CD14-positive monocyte (primary cell): Measurements from ENCODE around the gene TRIM41. TPM values are rescaled to one million over a fixed set of nuclear protein-coding genes. Genes with fewer than 3 reads are reported as not detected.

Source experiments
- DNase-seq, 3 donors: peaks; one replicate each; pipeline ENCODE4 v3.0.0-alpha.2; 2011 to 2022
- H2AFZ ChIP-seq: 2 replicates; pipeline ENCODE4 v1.6.0; 2012; ENCODE audit warnings: mild to moderate bottlenecking, low read depth, low read length, inconsistent platforms; ENCODE audit not compliant: insufficient read depth, poor library complexity, severe bottlenecking
- H3K27ac ChIP-seq, 2 donors: 1 replicate in 1 of 2; 2 replicates in 1 of 2; pipeline ENCODE4 v1.5.1; 2012 to 2013; ENCODE audit warnings: low read length in 2 of 2, control low read depth in 1 of 2, inconsistent platforms in 1 of 2, low read depth in 1 of 2, mild to moderate bottlenecking in 1 of 2
- H3K27me3 ChIP-seq, 2 donors: one replicate each; pipeline versions ENCODE4 v1.6.0 to v1.6.1; 2011 to 2013; ENCODE audit warnings: low read length in 2 of 2; ENCODE audit not compliant: control insufficient read depth in 2 of 2, insufficient read depth in 2 of 2
- H3K36me3 ChIP-seq, 2 donors: replicated peaks in 1 of 2; 1 replicate in 1 of 2; 2 replicates in 1 of 2; pipeline versions ENCODE4 v1.5.1 to v1.6.1; 2012 to 2013; ENCODE audit warnings: low read length in 2 of 2, control low read depth in 1 of 2, inconsistent platforms in 1 of 2, mild to moderate bottlenecking in 1 of 2; ENCODE audit not compliant: insufficient read depth in 2 of 2, control insufficient read depth in 1 of 2
- H3K4me1 ChIP-seq, 2 donors: 1 replicate in 1 of 2; 2 replicates in 1 of 2; pipeline versions ENCODE4 v1.5.1 to v1.6.1; 2012 to 2013; ENCODE audit warnings: low read length in 2 of 2, control low read depth in 1 of 2, inconsistent platforms in 1 of 2, mild to moderate bottlenecking in 1 of 2, moderate library complexity in 1 of 2; ENCODE audit not compliant: insufficient read depth in 2 of 2, control insufficient read depth in 1 of 2
- H3K4me2 ChIP-seq: replicated peaks from 2 replicates; pipeline ENCODE3; 2012; ENCODE audit warnings: low read length, moderate library complexity, mild to moderate bottlenecking; ENCODE audit not compliant: poor library complexity, severe bottlenecking; ENCODE audit errors: extremely low read depth
- H3K4me3 ChIP-seq, 3 experiments: fragments of 200-600 bp in 1 of 3; sonication (generic) in 1 of 3; replicated peaks in 1 of 3; 1 replicate in 2 of 3; 2 replicates in 1 of 3; pipeline ENCODE4 v1.5.1; 2011 to 2013; ENCODE audit warnings: low read length in 3 of 3, mild to moderate bottlenecking in 3 of 3, control low read depth in 2 of 3, low read depth in 2 of 3, inconsistent platforms in 1 of 3, moderate library complexity in 1 of 3
- H3K79me2 ChIP-seq: 2 replicates; pipeline ENCODE4 v1.6.0; 2012; ENCODE audit warnings: mild to moderate bottlenecking, control low read depth, inconsistent platforms, low read length, moderate library complexity; ENCODE audit not compliant: insufficient read depth
- H3K9ac ChIP-seq: 2 replicates; pipeline ENCODE4 v1.6.0; 2017; ENCODE audit warnings: low read length, mild to moderate bottlenecking; ENCODE audit not compliant: insufficient read depth, poor library complexity, severe bottlenecking
- H3K9me3 ChIP-seq, 2 donors: replicated peaks in 1 of 2; 1 replicate in 1 of 2; 2 replicates in 1 of 2; pipeline versions ENCODE4 v1.5.1 to v1.6.1; 2012 to 2013; ENCODE audit warnings: low read length in 2 of 2, control low read depth in 1 of 2; ENCODE audit not compliant: control insufficient read depth in 1 of 2, insufficient read depth in 1 of 2
- H4K20me1 ChIP-seq: 2 replicates; pipeline ENCODE4 v1.6.0; 2012; ENCODE audit warnings: mild to moderate bottlenecking, low read length, control low read depth, moderate library complexity; ENCODE audit not compliant: insufficient read depth
- H3K27ac Mint-ChIP-seq, 7 donors: one replicate each; pipeline ENCODE4 v1.8.0; 2020; ENCODE audit warnings: mild to moderate bottlenecking in 7 of 7, mixed read lengths in 7 of 7, moderate library complexity in 6 of 7, inconsistent platforms in 2 of 7
- H3K27me3 Mint-ChIP-seq, 3 donors: one replicate each; pipeline ENCODE4 v1.8.0; 2021 to 2022; ENCODE audit warnings: low read depth in 3 of 3, mild to moderate bottlenecking in 3 of 3, mixed read lengths in 3 of 3, moderate library complexity in 3 of 3, inconsistent platforms in 1 of 3
- H3K36me3 Mint-ChIP-seq, 2 donors: one replicate each; pipeline ENCODE4 v1.8.0; 2020; ENCODE audit warnings: mixed read lengths in 2 of 2, inconsistent platforms in 1 of 2, mild to moderate bottlenecking in 1 of 2
- H3K4me1 Mint-ChIP-seq: one replicate; pipeline ENCODE4 v1.8.0; 2020; ENCODE audit warnings: mild to moderate bottlenecking, mixed read lengths
- H3K4me3 Mint-ChIP-seq, 2 donors: one replicate each; pipeline ENCODE4 v1.8.0; 2020; ENCODE audit warnings: mild to moderate bottlenecking in 2 of 2, mixed read lengths in 2 of 2, moderate library complexity in 1 of 2
- H3K9me3 Mint-ChIP-seq, 7 donors: one replicate each; pipeline ENCODE4 v1.8.0; 2020 to 2022; ENCODE audit warnings: mixed read lengths in 7 of 7, mild to moderate bottlenecking in 6 of 7, moderate library complexity in 6 of 7, inconsistent platforms in 2 of 7
- WGBS: methylation state at CpG from one replicate; pipeline ENCODE4 v1.1.5; 2013; ENCODE audit warnings: missing lambda C conversion rate; ENCODE audit not compliant: insufficient coverage; 5-methylcytosine and 5-hydroxymethylcytosine counted together
- intact Hi-C, 2 donors: fragments of 100-400 bp; cut with micrococcal nuclease; formaldehyde crosslinking; loops; one replicate each; pipeline versions ENCODE4 v1.15.0 to v1.15.1; 2023
- polyA plus RNA-seq, 3 donors: library from polyadenylated mRNA; depleted of rRNA in 1 of 3; unstranded in 2 of 3; stranded (reverse) in 1 of 3; fragments of 300-500 nt in 2 of 3; fragments of >200 nt in 1 of 3; fragmentation: Illumina TruSeq in 2 of 3; gene quantifications; 1 replicate in 2 of 3; 2 replicates in 1 of 3; pipeline ENCODE4 v1.2.3, GENCODE V29; 2012 to 2021
- TF ChIP-seq, protein P1 (sequence below): fragments of 200-600 bp; IDR thresholded peaks from one replicate; pipeline ENCODE4 v1.8.0; 2022; ENCODE audit warnings: antibody characterized with exemption, mild to moderate bottlenecking

TRIM41 gene
- polyA plus RNA-seq, 3 donors: 0.12 to 26.4 (median 0.24) TPM

DNA sequence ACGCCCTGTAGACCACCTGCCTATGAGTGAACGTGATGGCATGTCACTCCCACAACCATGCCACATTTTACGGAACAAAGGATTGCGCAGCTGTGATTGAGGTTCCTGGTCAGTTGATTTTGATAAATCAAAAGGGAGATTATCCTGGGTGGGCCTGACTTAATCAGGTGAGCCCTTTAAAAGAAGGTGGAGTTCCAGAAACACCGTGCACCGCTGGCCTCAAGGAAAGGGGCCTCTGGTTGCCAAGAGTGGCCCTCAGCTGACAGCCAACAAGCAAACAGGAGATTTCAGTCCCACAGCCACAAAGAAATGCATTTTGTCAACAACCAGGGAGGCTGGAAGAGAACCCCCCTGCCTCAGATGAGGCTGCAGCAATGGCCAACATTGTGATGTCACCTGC, 37.1 kb upstream of the TRIM41 start:
- H3K4me1 Mint-ChIP-seq: peaks cover 46% of the 10 kb centered on the region
- peaks cover 49 to 52% of the 10 kb centered on the region in 2 donors for H3K4me1 ChIP-seq
- no peak overlapping the region for H3K27ac Mint-ChIP-seq

GRCh38 chr5:181186986-181187499, 36.0 kb upstream of the TRIM41 start:
- H4K20me1 ChIP-seq: no peaks in the 10 kb centered on the region
- peaks cover 54 to 55% of the 10 kb centered on the region in 2 donors for H3K4me1 ChIP-seq
- intact Hi-C loops: no loop called here
- Mint-ChIP-seq H3K27me3 (peaks cover 15 to 58% (median 37%) of the 10 kb centered on the region in 3 donors), H3K27ac (no peak overlapping the region), H3K9me3 (peaks cover 0 to 5% (median 4%) of the 10 kb centered on the region in 7 donors), H3K4me3 (peak overlapping the region in 1 of 2 donors; percentile 98), H3K4me1 (peaks cover 48% of the 10 kb centered on the region), H3K36me3 (no peaks in the 10 kb centered on the region)
- no peaks in the 10 kb centered on the region for H3K9me3 ChIP-seq
- H3K9ac ChIP-seq: no peak overlapping the region
- peak overlapping the region in 1 of 3 experiments; percentile 96 for H3K4me3 ChIP-seq
- H3K79me2 ChIP-seq: no peaks in the 10 kb centered on the region
- TF ChIP-seq, protein P1, sequence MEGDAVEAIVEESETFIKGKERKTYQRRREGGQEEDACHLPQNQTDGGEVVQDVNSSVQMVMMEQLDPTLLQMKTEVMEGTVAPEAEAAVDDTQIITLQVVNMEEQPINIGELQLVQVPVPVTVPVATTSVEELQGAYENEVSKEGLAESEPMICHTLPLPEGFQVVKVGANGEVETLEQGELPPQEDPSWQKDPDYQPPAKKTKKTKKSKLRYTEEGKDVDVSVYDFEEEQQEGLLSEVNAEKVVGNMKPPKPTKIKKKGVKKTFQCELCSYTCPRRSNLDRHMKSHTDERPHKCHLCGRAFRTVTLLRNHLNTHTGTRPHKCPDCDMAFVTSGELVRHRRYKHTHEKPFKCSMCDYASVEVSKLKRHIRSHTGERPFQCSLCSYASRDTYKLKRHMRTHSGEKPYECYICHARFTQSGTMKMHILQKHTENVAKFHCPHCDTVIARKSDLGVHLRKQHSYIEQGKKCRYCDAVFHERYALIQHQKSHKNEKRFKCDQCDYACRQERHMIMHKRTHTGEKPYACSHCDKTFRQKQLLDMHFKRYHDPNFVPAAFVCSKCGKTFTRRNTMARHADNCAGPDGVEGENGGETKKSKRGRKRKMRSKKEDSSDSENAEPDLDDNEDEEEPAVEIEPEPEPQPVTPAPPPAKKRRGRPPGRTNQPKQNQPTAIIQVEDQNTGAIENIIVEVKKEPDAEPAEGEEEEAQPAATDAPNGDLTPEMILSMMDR: no peak
- H3K36me3 ChIP-seq: no peaks in the 10 kb centered on the region
- no peak overlapping the region for H2AFZ ChIP-seq
- no peak overlapping the region for H3K27ac ChIP-seq
- H3K27me3 ChIP-seq: peaks cover 0 to 30% of the 10 kb centered on the region in 2 donors
- no peak for DNase-seq
- 71% methylated on average over 6 of the region's 8 CpGs for WGBS
- H3K4me2 ChIP-seq: peak overlapping the region; percentile 100

More for the DNA sequence above, 37.1 kb upstream of the TRIM41 start:
- intact Hi-C loops: no loop called here
- no peak overlapping the region for H3K9ac ChIP-seq
- H3K27me3 ChIP-seq: peaks cover 0 to 31% of the 10 kb centered on the region in 2 donors
- Mint-ChIP-seq H3K36me3 (no peaks in the 10 kb centered on the region), H3K4me3 (no peak overlapping the region), H3K27me3 (peaks cover 15 to 56% (median 44%) of the 10 kb centered on the region in 3 donors), H3K9me3 (peaks cover 0 to 5% (median 4%) of the 10 kb centered on the region in 7 donors)
- H3K27ac ChIP-seq: no peak overlapping the region
- H4K20me1 ChIP-seq: no peaks in the 10 kb centered on the region
- H3K4me2 ChIP-seq: no peak overlapping the region
- H3K4me3 ChIP-seq: no peak overlapping the region
- no peak for DNase-seq
- no peaks in the 10 kb centered on the region for H3K36me3 ChIP-seq
- H2AFZ ChIP-seq: peak overlapping the region; percentile 17
- H3K9me3 ChIP-seq: no peaks in the 10 kb centered on the region
- TF ChIP-seq, protein P1: no peak
- 93% methylated on average over 3 of the region's 6 CpGs for WGBS
- no peaks in the 10 kb centered on the region for H3K79me2 ChIP-seq
